Fibroblast of the aortic adventitia (primary cell): ENCODE data around the gene TMEM151B. TPM values are rescaled to one million over a fixed set of nuclear protein-coding genes. Genes with fewer than 3 reads are reported as not detected.

Source experiments
- DNase-seq: peaks from one replicate; pipeline ENCODE4 v3.0.0-alpha.2; 2010; ENCODE audit warnings: low read depth
- H3K4me3 ChIP-seq: 2 replicates; pipeline ENCODE4 v1.5.1; 2011; ENCODE audit warnings: low read depth, mild to moderate bottlenecking, control low read depth, low read length, moderate library complexity
- total RNA-seq: library from RNA; depleted of rRNA; stranded (reverse); fragments of >200 nt; gene quantifications from 2 replicates; pipeline ENCODE4 v1.2.3, GENCODE V29; 2012; ENCODE audit warnings: low replicate concordance
- TF ChIP-seq, protein P1 (sequence below): IDR thresholded peaks from 2 replicates; pipeline ENCODE4 v1.5.1; 2011; ENCODE audit warnings: mild to moderate bottlenecking, low read length, control low read depth, inconsistent platforms; ENCODE audit not compliant: insufficient read depth

The TMEM151B gene
- total RNA-seq, 1 donor, result not detected

GRCh38 chr6:44243345-44243744 lies 26.9 kb upstream of the TMEM151B start:
- TF ChIP-seq, protein P1, sequence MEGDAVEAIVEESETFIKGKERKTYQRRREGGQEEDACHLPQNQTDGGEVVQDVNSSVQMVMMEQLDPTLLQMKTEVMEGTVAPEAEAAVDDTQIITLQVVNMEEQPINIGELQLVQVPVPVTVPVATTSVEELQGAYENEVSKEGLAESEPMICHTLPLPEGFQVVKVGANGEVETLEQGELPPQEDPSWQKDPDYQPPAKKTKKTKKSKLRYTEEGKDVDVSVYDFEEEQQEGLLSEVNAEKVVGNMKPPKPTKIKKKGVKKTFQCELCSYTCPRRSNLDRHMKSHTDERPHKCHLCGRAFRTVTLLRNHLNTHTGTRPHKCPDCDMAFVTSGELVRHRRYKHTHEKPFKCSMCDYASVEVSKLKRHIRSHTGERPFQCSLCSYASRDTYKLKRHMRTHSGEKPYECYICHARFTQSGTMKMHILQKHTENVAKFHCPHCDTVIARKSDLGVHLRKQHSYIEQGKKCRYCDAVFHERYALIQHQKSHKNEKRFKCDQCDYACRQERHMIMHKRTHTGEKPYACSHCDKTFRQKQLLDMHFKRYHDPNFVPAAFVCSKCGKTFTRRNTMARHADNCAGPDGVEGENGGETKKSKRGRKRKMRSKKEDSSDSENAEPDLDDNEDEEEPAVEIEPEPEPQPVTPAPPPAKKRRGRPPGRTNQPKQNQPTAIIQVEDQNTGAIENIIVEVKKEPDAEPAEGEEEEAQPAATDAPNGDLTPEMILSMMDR, result no peak
- no peak for DNase-seq
- H3K4me3 ChIP-seq, result no peak overlapping the region

DNA sequence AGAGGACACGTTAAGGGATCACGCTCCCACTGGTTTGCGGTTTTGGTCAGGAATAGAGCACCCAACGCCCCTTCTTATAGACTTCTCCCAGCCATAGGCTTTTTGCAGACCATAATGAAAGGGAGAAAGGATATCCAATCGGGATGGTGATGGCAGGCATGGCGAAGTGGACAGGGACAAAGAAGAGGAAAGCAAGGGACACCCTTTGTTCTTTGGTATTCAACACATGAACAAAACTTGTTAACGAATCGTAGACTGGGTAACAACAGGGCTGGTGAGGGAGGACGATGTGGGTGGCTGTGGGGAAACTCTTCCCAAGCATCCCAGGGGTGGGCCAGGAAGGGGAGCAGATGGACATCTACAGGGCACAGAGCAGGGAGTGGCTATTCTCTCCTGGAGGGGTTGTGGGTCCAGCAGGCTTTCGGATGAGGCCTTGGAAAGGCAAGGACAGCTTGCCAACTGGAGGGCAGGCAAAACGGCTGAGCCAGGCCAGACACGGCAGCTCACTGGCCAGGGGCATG lies 24.8 kb upstream of the TMEM151B start:
- H3K4me3 ChIP-seq, result peak overlapping the region; percentile 79
- no peak for DNase-seq
- TF ChIP-seq, protein P1, result no peak

- TF ChIP-seq, protein P1, result peak; percentile 16
- peak; percentile 76 for DNase-seq
- H3K4me3 ChIP-seq, result peak overlapping the region; percentile 79
Observed at GRCh38 chr6:44245912-44246662, 24.2 kb upstream of the TMEM151B start.

DNA sequence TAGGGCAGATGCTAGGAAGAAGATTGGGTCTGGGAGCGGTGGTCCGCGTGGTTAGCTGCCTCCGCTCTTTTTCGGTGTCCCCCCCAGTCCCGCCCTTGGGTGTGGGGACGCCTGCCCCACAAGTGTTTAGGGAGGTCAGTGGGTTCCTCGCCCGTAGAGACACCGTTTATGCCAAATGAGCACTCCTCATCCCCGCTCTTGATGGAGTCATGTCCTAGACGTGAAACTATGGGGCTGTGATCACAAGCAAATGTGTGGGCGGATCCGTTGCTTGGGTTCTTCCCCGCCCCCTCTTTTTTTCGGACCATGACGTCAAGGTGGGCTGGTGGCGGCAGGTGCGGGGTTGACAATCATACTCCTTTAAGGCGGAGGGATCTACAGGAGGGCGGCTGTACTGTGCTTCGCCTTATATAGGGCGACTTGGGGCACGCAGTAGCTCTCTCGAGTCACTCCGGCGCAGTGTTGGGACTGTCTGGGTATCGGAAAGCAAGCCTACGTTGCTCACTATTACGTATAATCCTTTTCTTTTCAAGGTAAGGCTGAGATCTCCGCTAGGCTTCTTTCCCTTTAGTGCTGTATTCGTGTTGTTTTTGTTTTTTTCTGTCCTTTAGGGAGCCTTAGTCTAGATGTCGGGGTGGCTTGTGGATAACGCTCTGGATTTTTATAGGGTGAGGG lies 23.4 kb upstream of the TMEM151B start, which contains the start of gene HSP90AB1:
HSP90AB1 (plus strand) TSS at position 439 of the 675 bp plus-strand sequence. CDS start 1,529 bp downstream, outside the sequence.
- TF ChIP-seq, protein P1, result no peak
- peak within 1 kb of the TSS; percentile 79 for H3K4me3 ChIP-seq
- DNase-seq, result peak; percentile 98

DNA sequence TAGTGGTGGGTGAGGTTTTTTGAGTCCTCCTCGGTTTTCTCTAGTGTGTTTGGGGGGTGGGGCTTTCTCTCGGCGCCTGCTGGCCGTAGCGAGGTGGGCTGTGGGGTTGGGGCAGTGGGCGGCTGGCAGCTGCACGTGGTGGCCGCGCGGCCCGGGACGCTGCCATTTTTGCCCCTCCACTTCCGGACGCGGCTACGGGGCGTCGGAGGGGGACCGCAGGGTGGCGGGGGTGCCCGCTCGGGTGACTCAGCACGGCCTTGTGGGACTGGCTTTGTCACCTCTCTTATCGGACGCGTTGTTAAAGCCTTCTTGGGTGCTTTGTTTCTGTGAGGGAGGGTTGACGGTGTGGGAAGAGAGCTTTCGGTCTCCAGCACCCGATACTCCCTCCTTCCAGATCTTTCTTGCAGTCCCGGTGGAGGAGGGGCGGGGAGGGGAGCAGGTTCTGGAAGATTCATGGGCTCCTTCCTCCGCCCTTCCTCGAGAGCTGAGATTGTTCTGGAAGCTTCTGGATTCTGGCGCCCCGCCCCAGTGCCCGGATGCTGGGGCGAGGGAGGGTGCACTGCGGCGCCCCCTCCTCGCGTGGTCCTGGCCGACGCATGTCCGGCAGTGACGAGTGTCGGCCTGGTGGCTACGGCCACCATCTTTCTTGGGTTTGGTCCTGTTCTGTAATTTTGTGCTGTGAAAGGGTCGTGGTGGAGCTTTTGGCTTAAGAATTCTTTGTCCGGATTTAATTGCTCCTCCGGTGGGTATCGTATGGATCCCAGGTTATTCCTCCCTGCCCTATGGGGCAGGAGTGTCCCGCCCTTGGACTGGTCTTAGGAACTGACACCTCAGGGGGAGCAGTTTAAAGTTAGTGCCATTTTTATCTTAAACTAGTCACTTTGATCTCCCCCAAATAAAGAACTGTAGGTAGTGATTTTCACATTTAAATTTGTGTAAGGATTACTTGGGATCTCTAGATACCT lies 22.6 kb upstream of the TMEM151B start:
- TF ChIP-seq, protein P1, result no peak
- H3K4me3 ChIP-seq, result peak overlapping the region; percentile 79
- DNase-seq, result peak; percentile 53

GRCh38 chr6:44248579-44248978 lies 21.7 kb upstream of the TMEM151B start:
- TF ChIP-seq, protein P1, result no peak
- peak overlapping the region; percentile 79 for H3K4me3 ChIP-seq

More at GRCh38 chr6:44248579-44248978, 21.7 kb upstream of the TMEM151B start:
- DNase-seq, result no peak
